ENCODE data around the gene YIPF3. TPM values are rescaled to one million over a fixed set of nuclear protein-coding genes. Genes with fewer than 3 reads are reported as not detected.
"Not testable (repeated sequence)": the region's sequence is repeated elsewhere in the genome, so short reads cannot be mapped to it uniquely, and the experiment has no call there.

YIPF3 gene
- total RNA-seq, 1 donor from 2014 or later, result 69.9 TPM

GRCh38 chr6:43541774-43542471 lies 25.2 kb upstream of the YIPF3 start:
- intact Hi-C loops (cut with micrococcal nuclease), result no loop called here
- no peaks in the 10 kb centered on the region for H3K9me3 ChIP-seq (replicated peaks)
- H3K36me3 ChIP-seq, result peaks cover 82% of the 10 kb centered on the region
- no peak overlapping the region for H3K27ac ChIP-seq (replicated peaks)
- no peaks in the 10 kb centered on the region for H3K4me1 ChIP-seq
- no peak for TF ChIP-seq CTCF (IDR thresholded peaks at IDR 0.05; ENCODE audit: borderline replicate concordance)
- no peak for DNase-seq
- no peak overlapping the region for H3K4me3 ChIP-seq
- no peaks in the 10 kb centered on the region for H3K27me3 ChIP-seq (ENCODE audit: low read depth)

GRCh38 chr6:43540507-43540906 lies 23.8 kb upstream of the YIPF3 start:
- H3K4me1 ChIP-seq, result no peaks in the 10 kb centered on the region
- H3K27me3 ChIP-seq (ENCODE audit: low read depth), result no peaks in the 10 kb centered on the region
- H3K4me3 ChIP-seq, result no peak overlapping the region
- no peaks in the 10 kb centered on the region for H3K9me3 ChIP-seq (replicated peaks)
- H3K27ac ChIP-seq (replicated peaks), result no peak overlapping the region
- intact Hi-C loops (cut with micrococcal nuclease), result no loop called here
- no peak for DNase-seq
- no peak for TF ChIP-seq CTCF (IDR thresholded peaks at IDR 0.05; ENCODE audit: borderline replicate concordance)
- peaks cover 80% of the 10 kb centered on the region for H3K36me3 ChIP-seq

DNA sequence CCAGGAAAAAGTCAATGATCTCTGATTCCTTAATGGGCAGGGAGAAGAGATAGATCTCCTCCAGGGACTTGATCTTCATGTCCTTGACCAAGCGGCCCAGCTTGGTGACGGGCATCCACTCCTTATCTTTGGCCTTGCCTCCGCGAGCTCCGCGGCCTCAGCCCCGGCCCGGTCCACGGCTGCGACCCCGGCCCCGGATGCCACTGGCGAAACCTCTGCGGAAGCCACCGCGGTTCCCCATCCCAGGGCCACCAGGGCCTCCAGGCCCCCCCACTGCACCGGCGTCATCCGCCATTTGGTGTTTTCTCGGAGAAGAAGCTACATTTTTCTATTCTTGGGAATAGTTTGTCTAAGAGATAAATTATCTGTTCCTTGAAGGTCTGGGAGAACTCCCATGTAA lies 22.7 kb upstream of the YIPF3 start:
- H3K4me3 ChIP-seq; H3K9me3 ChIP-seq (replicated peaks); intact Hi-C loops (cut with micrococcal nuclease); H3K27ac ChIP-seq (replicated peaks); DNase-seq; H3K4me1 ChIP-seq; H3K27me3 ChIP-seq (ENCODE audit: low read depth): not testable (repeated sequence)
- peaks cover 76% of the 10 kb centered on the region for H3K36me3 ChIP-seq

GRCh38 chr6:43538986-43539385 lies 22.3 kb upstream of the YIPF3 start:
- H3K27me3 ChIP-seq (ENCODE audit: low read depth); H3K9me3 ChIP-seq (replicated peaks); H3K4me3 ChIP-seq; DNase-seq; H3K27ac ChIP-seq (replicated peaks); intact Hi-C loops (cut with micrococcal nuclease); H3K4me1 ChIP-seq: not testable (repeated sequence)
- peaks cover 72% of the 10 kb centered on the region for H3K36me3 ChIP-seq

DNA sequence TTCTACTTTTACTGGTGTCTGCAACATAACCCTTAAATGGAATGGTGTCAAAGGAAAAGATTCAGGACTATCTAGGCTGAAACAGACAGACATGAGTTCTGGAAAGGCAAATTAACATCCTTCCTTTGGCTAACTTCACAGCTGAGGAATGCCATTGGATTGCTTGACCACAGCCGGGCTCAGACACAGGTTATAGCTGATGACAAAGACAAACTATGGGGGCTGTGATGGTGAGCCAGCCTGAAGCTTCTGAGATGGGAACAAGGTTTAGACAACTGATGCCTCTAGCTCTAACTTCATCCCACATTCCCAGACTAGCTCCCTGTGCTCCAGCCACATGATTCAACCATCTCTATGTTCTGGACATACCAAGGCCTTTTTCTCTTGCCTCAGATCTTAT lies 15.5 kb upstream of the YIPF3 start:
- Histone ChIP-seq H3K4me1 (no peaks in the 10 kb centered on the region), H3K27me3 (ENCODE audit: low read depth) (no peaks in the 10 kb centered on the region), H3K27ac (replicated peaks) (no peak overlapping the region), H3K9me3 (replicated peaks) (no peaks in the 10 kb centered on the region), H3K36me3 (peaks cover 83% of the 10 kb centered on the region), H3K4me3 (no peak overlapping the region)
- no peak for DNase-seq
- intact Hi-C loops (cut with micrococcal nuclease), result no loop called here
- TF ChIP-seq CTCF (IDR thresholded peaks at IDR 0.05; ENCODE audit: borderline replicate concordance), result no peak

DNA sequence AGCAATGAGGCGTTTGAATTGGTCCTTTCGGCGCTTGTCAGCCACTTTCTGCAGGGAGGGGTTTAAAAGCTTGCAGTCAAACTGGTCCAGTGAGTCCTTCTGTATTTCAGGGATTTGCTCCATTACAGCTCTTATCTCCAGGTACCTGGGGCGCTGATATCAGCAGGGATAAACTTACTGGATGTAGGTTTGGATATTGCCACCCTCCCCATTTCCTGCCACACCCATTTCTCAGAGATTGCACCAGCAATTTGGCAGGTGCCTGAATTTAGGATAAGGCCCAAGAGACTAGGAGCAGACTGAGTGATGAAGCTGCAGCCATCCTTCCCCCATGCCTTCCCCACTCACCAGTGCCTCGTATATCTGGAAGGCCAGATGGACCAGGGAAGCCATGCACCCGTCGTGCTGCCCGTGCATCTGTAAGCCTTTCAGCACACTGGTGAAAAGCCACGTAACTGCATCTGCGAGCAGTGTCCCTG lies 7.8 kb upstream of the YIPF3 start:
- no peak for DNase-seq
- no peak overlapping the region for H3K4me3 ChIP-seq
- H3K4me1 ChIP-seq, result peaks cover 33% of the 10 kb centered on the region
- peaks cover 100% of the 10 kb centered on the region for H3K36me3 ChIP-seq
- TF ChIP-seq CTCF (IDR thresholded peaks at IDR 0.05; ENCODE audit: borderline replicate concordance), result no peak
- H3K27me3 ChIP-seq (ENCODE audit: low read depth), result no peaks in the 10 kb centered on the region
- no peak overlapping the region for H3K27ac ChIP-seq (replicated peaks)
- no peaks in the 10 kb centered on the region for H3K9me3 ChIP-seq (replicated peaks)
- intact Hi-C loops (cut with micrococcal nuclease), result no loop called here

Data from left ventricle myocardium inferior (tissue), 1 donor.